MM.1S (cell line): ENCODE results near the gene TBC1D22B.
"Not testable (repeated sequence)": the region's sequence is repeated elsewhere in the genome, so short reads cannot be mapped to it uniquely, and the experiment has no call there.

Experiments used
- DNase-seq: peaks from one replicate; pipeline ENCODE4 v3.0.0-alpha.2; 2015
- H2AFZ ChIP-seq: fragments of 300-600 bp; sonication (generic); 2 replicates; pipeline ENCODE4 v1.6.0; 2016; ENCODE audit warnings: antibody characterized with exemption, low read length
- H3F3A ChIP-seq: fragments of 300-600 bp; sonication (generic); 2 replicates; pipeline ENCODE4 v1.6.1; 2016; ENCODE audit warnings: mild to moderate bottlenecking, antibody characterized with exemption, low read length, moderate library complexity, mixed read lengths; ENCODE audit not compliant: insufficient read depth
- H3K27ac ChIP-seq: fragments of 300-600 bp; sonication (generic); 2 replicates; pipeline ENCODE4 v1.5.1; 2016; ENCODE audit warnings: mild to moderate bottlenecking, low read length
- H3K27me3 ChIP-seq: fragments of 300-600 bp; sonication (generic); replicated peaks from 2 replicates; pipeline ENCODE4 v1.6.0; 2016; ENCODE audit warnings: low read length; ENCODE audit not compliant: insufficient read depth
- H3K36me3 ChIP-seq: fragments of 300-600 bp; sonication (generic); replicated peaks from 2 replicates; pipeline ENCODE4 v1.6.1; 2016; ENCODE audit warnings: mild to moderate bottlenecking, low read length, mixed read lengths; ENCODE audit not compliant: insufficient read depth
- H3K4me1 ChIP-seq: fragments of 300-600 bp; sonication (generic); 2 replicates; pipeline ENCODE4 v1.6.1; 2016; ENCODE audit warnings: low read length, mixed read lengths
- H3K4me2 ChIP-seq: fragments of 300-600 bp; sonication (generic); 2 replicates; pipeline ENCODE4 v1.6.0; 2016; ENCODE audit warnings: low read depth, low read length
- H3K4me3 ChIP-seq: fragments of 300-600 bp; sonication (generic); 2 replicates; pipeline ENCODE4 v1.5.1; 2016; ENCODE audit warnings: low read length, mixed read lengths
- H3K79me2 ChIP-seq: fragments of 300-600 bp; sonication (generic); 2 replicates; pipeline ENCODE4 v1.6.1; 2016; ENCODE audit warnings: mixed run types, low read length, mixed read lengths
- H3K9ac ChIP-seq: fragments of 300-600 bp; sonication (generic); 2 replicates; pipeline ENCODE4 v1.6.1; 2016; ENCODE audit warnings: low read length, mixed read lengths
- H3K9me2 ChIP-seq: fragments of 300-600 bp; sonication (generic); replicated peaks from 2 replicates; pipeline ENCODE4 v1.6.1; 2016; ENCODE audit warnings: mild to moderate bottlenecking, low read length, mixed read lengths; ENCODE audit not compliant: insufficient read depth
- H3K9me3 ChIP-seq: fragments of 300-600 bp; sonication (generic); replicated peaks from 2 replicates; pipeline ENCODE4 v1.6.1; 2016; ENCODE audit warnings: mild to moderate bottlenecking, low read length, mixed read lengths; ENCODE audit not compliant: insufficient read depth
- H4K20me1 ChIP-seq: fragments of 300-600 bp; sonication (generic); 2 replicates; pipeline ENCODE4 v1.6.1; 2016; ENCODE audit warnings: mild to moderate bottlenecking, low read length, moderate library complexity, mixed read lengths; ENCODE audit not compliant: insufficient read depth
- CTCF ChIP-seq: fragments of 300-600 bp; sonication (generic); IDR thresholded peaks from 2 replicates; pipeline ENCODE4 v1.5.1; 2016; ENCODE audit warnings: antibody characterized with exemption, low read length, mixed read lengths
- EZH2 ChIP-seq: fragments of 300-600 bp; sonication (generic); optimal IDR thresholded peaks from 2 replicates; pipeline ENCODE3; 2017; ENCODE audit warnings: low read depth, mild to moderate bottlenecking, antibody characterized with exemption, low read length, mixed read lengths
- EZH2phosphoT487 ChIP-seq: fragments of 300-600 bp; sonication (generic); IDR thresholded peaks from 2 replicates; pipeline ENCODE4 v1.6.1; 2018; ENCODE audit warnings: antibody characterized with exemption, low read length

The TBC1D22B gene

GRCh38 chr6:37343248-37343647, 85.7 kb downstream of the TBC1D22B start:
- H3K27ac ChIP-seq, result no peak overlapping the region
- H3F3A ChIP-seq, result no peaks in the 10 kb centered on the region
- TF ChIP-seq CTCF, result no peak
- no peak for TF ChIP-seq EZH2phosphoT487
- no peak for TF ChIP-seq EZH2

GRCh38 chr6:37344308-37344707, 86.7 kb downstream of the TBC1D22B start:
- Histone ChIP-seq H3K4me2 (no peak overlapping the region), H3K4me1 (no peaks in the 10 kb centered on the region), H3K36me3 (no peaks in the 10 kb centered on the region), H3F3A (no peaks in the 10 kb centered on the region), H3K27me3 (no peaks in the 10 kb centered on the region), H3K79me2 (no peaks in the 10 kb centered on the region), H3K27ac (no peak overlapping the region), H2AFZ (no peak overlapping the region), H3K9me2 (no peaks in the 10 kb centered on the region), H3K9me3 (no peaks in the 10 kb centered on the region), H3K4me3 (no peak overlapping the region), H4K20me1 (no peaks in the 10 kb centered on the region), H3K9ac (no peak overlapping the region)
- TF ChIP-seq CTCF, result no peak
- TF ChIP-seq EZH2, result no peak
- no peak for TF ChIP-seq EZH2phosphoT487
- no peak for DNase-seq

More at GRCh38 chr6:37343248-37343647, 85.7 kb downstream of the TBC1D22B start:
- no peaks in the 10 kb centered on the region for H3K9me2 ChIP-seq
- no peak for DNase-seq
- no peaks in the 10 kb centered on the region for H3K4me1 ChIP-seq
- H3K79me2 ChIP-seq, result no peaks in the 10 kb centered on the region
- no peak overlapping the region for H3K4me3 ChIP-seq
- H4K20me1 ChIP-seq, result no peaks in the 10 kb centered on the region
- H2AFZ ChIP-seq, result no peak overlapping the region
- no peak overlapping the region for H3K4me2 ChIP-seq
- no peak overlapping the region for H3K9ac ChIP-seq
- H3K27me3 ChIP-seq, result no peaks in the 10 kb centered on the region
- no peaks in the 10 kb centered on the region for H3K9me3 ChIP-seq
- H3K36me3 ChIP-seq, result no peaks in the 10 kb centered on the region

- H3K27ac ChIP-seq, result not testable (repeated sequence)
Observed at GRCh38 chr6:37345804-37346203, 88.2 kb downstream of the TBC1D22B start.

GRCh38 chr6:37347177-37347576, 89.6 kb downstream of the TBC1D22B start:
- H3K27me3 ChIP-seq, result no peaks in the 10 kb centered on the region
- H3K4me1 ChIP-seq, result no peaks in the 10 kb centered on the region
- no peak overlapping the region for H3K4me2 ChIP-seq
- H3K9ac ChIP-seq, result no peak overlapping the region
- H3K36me3 ChIP-seq, result no peaks in the 10 kb centered on the region
- no peak overlapping the region for H2AFZ ChIP-seq
- H4K20me1 ChIP-seq, result no peaks in the 10 kb centered on the region
- no peak for TF ChIP-seq EZH2
- no peak for TF ChIP-seq EZH2phosphoT487
- H3K79me2 ChIP-seq, result no peaks in the 10 kb centered on the region
- H3F3A ChIP-seq, result no peaks in the 10 kb centered on the region
- no peak for DNase-seq
- no peaks in the 10 kb centered on the region for H3K9me3 ChIP-seq
- no peaks in the 10 kb centered on the region for H3K9me2 ChIP-seq
- H3K4me3 ChIP-seq, result no peak overlapping the region
- no peak overlapping the region for H3K27ac ChIP-seq

More at GRCh38 chr6:37345804-37346203, 88.2 kb downstream of the TBC1D22B start:
- H4K20me1 ChIP-seq, H3K36me3 ChIP-seq, H3K27me3 ChIP-seq, H3K9ac ChIP-seq, H3K9me2 ChIP-seq, H3K4me2 ChIP-seq, DNase-seq, H3K4me1 ChIP-seq, H3K9me3 ChIP-seq, H3K4me3 ChIP-seq, H3K79me2 ChIP-seq, H2AFZ ChIP-seq, H3F3A ChIP-seq: not testable (repeated sequence)
